Endothelial cell of coronary artery (primary cell): ENCODE results near the gene WFIKKN1. TPM values are rescaled to one million over a fixed set of nuclear protein-coding genes. Genes with fewer than 3 reads are reported as not detected.

Experiments
- total RNA-seq: library from RNA; depleted of rRNA; stranded (reverse); fragments of >200 nt; gene quantifications from 2 replicates; pipeline ENCODE4 v1.2.3, GENCODE V29; 2014

WFIKKN1 gene
- total RNA-seq, result 0.09 and 0.19 TPM in 2 replicates

GRCh38 chr16:630815-631405, at the start of gene WFIKKN1:
TSS of gene WFIKKN1 (plus strand) at chr16:630985. CDS start at chr16:631254, 269 bp downstream.

GRCh38 chr16:589658-590187, 41.1 kb upstream of the WFIKKN1 start, which contains the start of gene RAB40C:
TSS of gene RAB40C (plus strand) at chr16:590066. CDS start at chr16:590292, 226 bp downstream.

GRCh38 chr16:636206-637080, 5.7 kb downstream of the WFIKKN1 start, which contains the start of gene METTL26:
TSS of gene METTL26 (minus strand) at chr16:636305. CDS start at chr16:636290, 15 bp downstream.

GRCh38 chr16:641326-642188, 10.8 kb downstream of the WFIKKN1 start, which contains the start of gene MCRIP2:
TSS of gene MCRIP2 (plus strand) at chr16:641828. CDS start at chr16:641992, 164 bp downstream.

GRCh38 chr16:648781-649589, 18.2 kb downstream of the WFIKKN1 start, which contains the start of gene WDR90:
TSS of gene WDR90 (plus strand) at chr16:649365. CDS start at chr16:649417, 52 bp downstream.

GRCh38 chr16:667780-668518, 37.2 kb downstream of the WFIKKN1 start, which contains the start of gene RHOT2:
TSS of gene RHOT2 (plus strand) at chr16:668132. CDS start at chr16:668200, 68 bp downstream.

GRCh38 chr16:674968-675883, 44.4 kb downstream of the WFIKKN1 start, which contains the start of gene RHBDL1:
TSS of gene RHBDL1 (plus strand) at chr16:675671. CDS start at chr16:675791, 120 bp downstream.

GRCh38 chr16:679814-680624, 49.2 kb downstream of the WFIKKN1 start, which contains the start of gene STUB1:
TSS of gene STUB1 (plus strand) at chr16:680410. CDS start at chr16:680526, 116 bp downstream.

Other genes starting within 250 kb of the WFIKKN1 start
- gene PGAP6, start 249.0 kb upstream of the WFIKKN1 start, total RNA-seq, result 96.7 and 101 TPM in 2 replicates
- 73.7 and 84.4 TPM in 2 replicates for gene NME4, start 233.8 kb upstream of the WFIKKN1 start, total RNA-seq
- gene DECR2, start 229.1 kb upstream of the WFIKKN1 start, total RNA-seq, result 8.1 and 8.8 TPM in 2 replicates
- 24.6 and 32.8 TPM in 2 replicates for gene RAB11FIP3, start 205.3 kb upstream of the WFIKKN1 start, total RNA-seq
- 26.4 and 38.9 TPM in 2 replicates for gene CAPN15, start 103.3 kb upstream of the WFIKKN1 start, total RNA-seq
- not detected in 2 replicates for gene PRR35, start 70.6 kb upstream of the WFIKKN1 start, total RNA-seq
- gene NHLRC4, start 64.0 kb upstream of the WFIKKN1 start, total RNA-seq, result 1.0 and 1.3 TPM in 2 replicates
- gene PIGQ, start 61.0 kb upstream of the WFIKKN1 start, total RNA-seq, result 24.4 and 28.9 TPM in 2 replicates
- gene RAB40C, start 40.9 kb upstream of the WFIKKN1 start, total RNA-seq, result 9.3 and 10.2 TPM in 2 replicates
- gene METTL26, start 5.3 kb downstream of the WFIKKN1 start, total RNA-seq, result 69.7 and 76.9 TPM in 2 replicates
- gene MCRIP2, start 10.8 kb downstream of the WFIKKN1 start, total RNA-seq, result 16.2 and 19.2 TPM in 2 replicates
- gene WDR90, start 18.4 kb downstream of the WFIKKN1 start, total RNA-seq, result 10.2 and 12.1 TPM in 2 replicates
- 29.7 and 37.8 TPM in 2 replicates for gene RHOT2, start 37.1 kb downstream of the WFIKKN1 start, total RNA-seq
- gene RHBDL1, start 44.7 kb downstream of the WFIKKN1 start, total RNA-seq, result 0.36 and 0.47 TPM in 2 replicates
- 160 and 181 TPM in 2 replicates for gene STUB1, start 49.4 kb downstream of the WFIKKN1 start, total RNA-seq
- 24.8 and 29.7 TPM in 2 replicates for gene JMJD8, start 53.3 kb downstream of the WFIKKN1 start, total RNA-seq
- 2.9 and 4.3 TPM in 2 replicates for gene WDR24, start 59.4 kb downstream of the WFIKKN1 start, total RNA-seq
- gene FBXL16, start 74.8 kb downstream of the WFIKKN1 start, total RNA-seq, result under 0.01 and 0.18 TPM in 2 replicates
- 42.5 and 56.3 TPM in 2 replicates for gene METRN, start 84.1 kb downstream of the WFIKKN1 start, total RNA-seq
- gene ANTKMT, start 90.2 kb downstream of the WFIKKN1 start, total RNA-seq, result 22.8 and 26.4 TPM in 2 replicates
- 0.45 and 1.1 TPM in 2 replicates for gene CCDC78, start 95.5 kb downstream of the WFIKKN1 start, total RNA-seq
- 7.9 and 11.6 TPM in 2 replicates for gene HAGHL, start 96.1 kb downstream of the WFIKKN1 start, total RNA-seq
- 25.8 and 30.8 TPM in 2 replicates for gene CIAO3, start 110.0 kb downstream of the WFIKKN1 start, total RNA-seq
- not detected in 2 replicates for gene MSLN, start 129.7 kb downstream of the WFIKKN1 start, total RNA-seq
- gene RPUSD1, start 157.4 kb downstream of the WFIKKN1 start, total RNA-seq, result 27.3 and 32.4 TPM in 2 replicates
- gene CHTF18, start 157.6 kb downstream of the WFIKKN1 start, total RNA-seq, result 9.9 and 17.9 TPM in 2 replicates
- gene GNG13, start 169.7 kb downstream of the WFIKKN1 start, total RNA-seq, result not detected in 2 replicates